ENCODE data around the gene OTX2.

Gene OTX2

DNA sequence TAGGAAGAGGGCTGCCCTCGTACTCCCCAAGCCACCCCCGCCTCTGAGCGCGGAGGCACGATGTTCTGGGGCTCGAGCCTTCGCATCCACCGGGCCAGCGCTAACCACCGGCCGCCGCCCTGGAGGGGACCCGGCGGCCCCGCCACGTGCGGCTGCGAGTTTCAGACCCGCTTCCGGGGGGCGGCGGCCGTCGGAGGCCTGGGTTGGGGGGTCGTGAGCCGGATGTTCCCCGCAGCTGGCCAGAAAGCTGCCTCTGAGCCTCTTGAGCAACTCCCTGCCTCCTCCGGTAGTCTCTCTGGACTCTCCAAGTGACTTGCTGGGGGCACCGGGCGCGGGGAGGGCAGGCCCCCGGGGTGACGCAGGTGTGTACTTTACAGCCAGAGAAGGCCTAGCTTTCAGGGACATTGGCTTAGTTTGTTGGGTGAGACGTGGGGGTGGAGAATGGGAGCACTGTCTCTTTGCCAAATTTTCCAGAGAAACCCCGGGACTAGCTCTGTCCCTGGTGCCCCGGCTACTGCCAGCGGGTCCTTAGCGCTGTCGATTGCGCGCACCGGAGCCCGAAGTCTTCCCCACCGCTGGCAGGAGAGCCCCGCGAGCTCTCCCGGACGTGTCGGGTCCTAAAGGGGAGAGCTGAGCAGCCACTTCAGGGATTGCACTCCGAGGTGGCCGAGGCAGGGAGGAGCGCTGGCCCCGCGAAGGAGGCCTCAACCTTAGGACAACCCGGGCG, 15.6 kb downstream of the OTX2 start:
- DNase-seq = no peak

DNA sequence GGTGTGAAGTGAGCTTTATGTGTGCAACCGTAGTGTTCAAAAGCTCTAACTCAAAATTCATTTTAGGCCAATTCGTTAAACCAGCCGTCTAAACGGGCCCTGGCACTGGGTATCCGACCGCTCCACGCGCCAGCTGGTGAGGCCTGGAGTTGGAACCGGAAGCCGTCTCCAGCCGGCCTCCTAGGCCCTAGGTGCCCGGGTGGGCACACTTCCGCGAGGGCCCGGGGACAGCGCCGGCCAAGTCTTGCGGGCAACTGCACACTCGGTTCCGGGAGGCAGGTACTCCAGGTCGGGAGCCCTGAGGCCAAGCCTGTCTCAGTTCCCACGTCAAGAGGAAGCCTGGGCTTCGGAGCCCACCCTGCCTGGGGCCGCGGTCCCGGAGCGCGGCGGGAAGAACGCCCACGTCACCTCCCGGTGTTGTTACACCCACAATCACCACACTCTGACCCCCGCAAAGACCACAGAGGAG, 16.2 kb downstream of the OTX2 start:
- DNase-seq = no peak

DNA sequence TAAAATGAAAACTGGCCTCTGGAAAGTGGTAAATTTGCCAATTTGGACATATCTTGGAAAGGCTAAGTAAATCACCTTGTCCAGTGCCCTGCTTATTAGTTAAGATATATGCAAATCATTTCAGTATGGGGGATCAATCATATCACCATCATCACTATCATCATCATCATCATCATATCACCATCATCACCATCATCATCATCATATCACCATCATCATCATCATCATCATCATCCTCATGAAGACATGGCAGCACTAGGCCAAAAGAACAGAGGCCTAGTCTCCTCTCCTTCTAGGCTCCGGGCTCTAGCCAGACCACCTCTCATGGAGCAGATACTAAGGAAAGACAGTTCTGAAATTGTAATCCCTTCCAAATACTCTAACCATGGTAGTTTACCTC, 20.3 kb downstream of the OTX2 start:
- no peak for DNase-seq

DNA sequence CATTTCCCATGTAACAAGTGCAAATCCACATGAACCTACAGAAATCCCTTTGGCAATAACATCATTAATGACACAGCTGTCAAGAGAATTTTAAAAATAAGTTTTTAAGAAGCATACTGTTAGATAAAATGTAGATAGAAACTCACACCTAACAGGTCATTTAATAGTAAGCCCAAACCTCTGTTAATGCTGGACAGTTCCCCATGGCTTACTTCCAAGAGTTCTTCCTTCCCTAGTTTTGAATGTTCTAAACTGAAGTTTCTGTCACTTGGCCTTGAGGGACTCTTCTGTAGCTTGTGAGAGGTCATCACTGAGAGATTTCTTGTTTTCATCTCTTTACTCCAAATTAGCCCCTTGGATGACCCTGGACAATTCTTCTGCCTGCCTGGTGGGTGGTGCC, 22.7 kb downstream of the OTX2 start:
- no peak for DNase-seq

DNA sequence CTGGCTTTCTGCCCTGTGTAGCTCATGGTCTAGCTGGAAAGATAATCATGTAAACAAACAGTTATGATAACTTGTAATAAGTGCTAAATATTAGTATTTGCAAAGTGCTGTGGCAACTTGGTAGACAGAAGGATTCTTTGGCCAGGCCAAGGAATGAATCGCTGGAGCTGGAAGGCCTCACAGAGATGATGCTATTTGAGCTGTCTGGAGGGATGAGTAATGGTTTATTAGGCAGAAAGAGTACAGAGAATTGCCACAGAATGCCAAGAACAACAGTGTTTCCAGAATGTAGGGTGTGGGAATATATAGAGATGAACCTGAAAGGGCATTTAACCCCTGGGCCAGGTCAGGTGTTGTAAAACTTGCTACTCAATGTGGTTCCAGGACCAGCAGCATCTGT, 27.6 kb downstream of the OTX2 start:
- DNase-seq = no peak

DNA sequence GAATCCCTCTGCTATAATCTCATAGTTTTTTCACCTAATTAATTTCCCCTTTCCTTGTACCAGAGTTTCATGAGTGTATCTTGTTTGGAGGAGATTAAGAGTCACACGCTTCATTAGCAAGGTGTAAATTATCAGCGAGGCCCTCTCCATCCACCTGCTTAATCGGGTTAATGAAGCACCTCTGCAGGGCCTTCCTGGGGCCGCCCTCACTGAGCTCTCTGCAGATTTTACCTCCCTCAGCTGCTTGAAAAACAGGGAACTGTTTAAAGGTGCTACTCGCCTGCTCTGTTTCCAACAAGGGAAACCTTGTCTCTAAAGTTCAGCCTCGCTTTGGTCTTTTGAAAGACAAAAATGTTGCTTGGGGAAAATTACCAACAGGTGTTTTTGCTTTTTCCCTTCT, 35.8 kb downstream of the OTX2 start:
- no peak for DNase-seq

DNA sequence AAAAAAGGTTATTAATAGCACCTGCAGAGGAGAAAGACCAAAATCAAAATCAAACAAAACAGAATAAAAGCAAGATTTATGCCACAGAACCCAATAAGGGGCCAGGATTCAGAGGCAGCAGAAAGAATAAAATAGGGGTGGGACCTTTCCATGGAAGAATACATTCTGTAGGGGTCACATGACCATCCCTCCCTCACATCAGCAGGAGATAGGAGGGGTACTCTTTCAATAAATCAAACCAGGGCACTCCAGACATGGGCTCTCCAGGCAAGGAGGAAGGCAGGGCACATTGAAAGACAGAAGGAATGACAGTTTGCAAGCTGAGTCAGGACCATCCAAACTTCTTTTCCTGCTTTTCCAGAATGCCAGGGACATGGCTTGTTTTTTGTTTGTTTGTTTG, 39.8 kb downstream of the OTX2 start:
- DNase-seq = no peak

DNA sequence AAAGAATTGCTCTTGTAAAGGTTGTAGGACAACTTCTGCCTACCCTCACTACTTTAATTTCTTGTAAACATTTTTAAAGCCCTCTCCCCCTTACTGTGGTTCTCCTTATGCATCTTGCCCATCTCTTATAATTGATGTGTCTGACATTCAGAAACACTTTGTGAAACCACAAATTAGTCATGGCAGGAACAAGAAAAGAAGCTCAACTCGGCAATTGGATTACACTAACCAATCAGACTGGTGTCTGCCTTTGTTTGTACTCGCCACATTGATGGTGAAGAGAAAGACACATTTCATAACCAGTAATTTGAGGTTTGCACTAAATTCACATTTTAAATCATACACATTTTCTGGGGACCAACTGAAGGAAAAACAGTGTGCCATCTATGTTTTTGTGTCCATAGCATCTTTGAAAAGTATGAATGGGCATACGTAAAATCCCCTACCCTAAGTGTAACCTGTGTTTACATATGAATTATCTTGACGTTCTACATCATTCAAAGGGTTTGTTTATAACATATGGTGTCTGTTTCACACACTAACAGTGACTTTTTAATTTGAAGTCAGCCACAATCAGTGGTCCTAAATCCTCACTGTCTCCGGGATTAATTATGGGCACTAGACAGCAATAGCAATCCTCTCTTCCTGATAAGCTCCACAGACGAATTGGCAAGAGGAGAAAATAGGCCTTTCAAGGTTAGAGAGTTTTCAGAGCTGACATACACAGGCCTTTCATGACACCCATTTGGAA, 49.9 kb downstream of the OTX2 start:
- DNase-seq = no peak

DNA sequence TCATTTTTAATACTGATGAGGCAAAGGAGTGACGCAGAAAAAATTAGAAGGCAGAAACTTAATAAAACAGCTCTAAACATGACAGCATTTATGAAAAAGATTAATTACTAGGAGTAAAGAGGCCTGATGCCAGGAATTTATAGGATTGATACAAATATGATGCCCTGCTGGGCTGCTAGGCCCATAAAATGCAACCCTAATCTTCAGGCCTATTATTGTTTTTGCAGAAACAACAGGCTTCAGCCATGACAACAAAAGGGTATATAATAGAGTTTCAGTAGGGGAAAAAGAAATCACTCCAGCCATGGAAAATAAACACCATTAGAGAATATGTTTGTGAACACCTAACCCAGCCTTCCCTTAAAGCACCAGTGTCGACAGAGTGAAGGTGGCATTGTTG, 50.6 kb downstream of the OTX2 start:
- no peak for DNase-seq

DNA sequence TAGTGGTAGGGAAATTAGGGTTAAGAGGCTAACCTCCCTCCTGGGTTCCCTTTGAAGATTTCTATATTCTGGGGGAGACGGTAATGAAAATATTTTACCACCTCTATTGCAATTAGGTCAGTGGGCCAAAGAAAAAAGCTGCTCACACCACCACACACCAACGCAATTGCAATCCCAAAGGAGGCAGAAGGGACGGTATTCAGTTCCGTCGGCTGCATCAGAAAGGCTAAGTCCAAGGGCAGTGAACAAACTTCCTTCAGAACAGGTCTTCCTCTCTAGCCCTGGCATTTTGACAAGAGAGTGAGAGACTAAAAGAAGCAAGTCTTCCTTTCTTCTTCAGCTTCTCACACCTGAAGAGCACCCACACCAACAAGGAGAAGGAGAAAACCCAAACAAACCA, 51.2 kb downstream of the OTX2 start:
- no peak for DNase-seq

DNA sequence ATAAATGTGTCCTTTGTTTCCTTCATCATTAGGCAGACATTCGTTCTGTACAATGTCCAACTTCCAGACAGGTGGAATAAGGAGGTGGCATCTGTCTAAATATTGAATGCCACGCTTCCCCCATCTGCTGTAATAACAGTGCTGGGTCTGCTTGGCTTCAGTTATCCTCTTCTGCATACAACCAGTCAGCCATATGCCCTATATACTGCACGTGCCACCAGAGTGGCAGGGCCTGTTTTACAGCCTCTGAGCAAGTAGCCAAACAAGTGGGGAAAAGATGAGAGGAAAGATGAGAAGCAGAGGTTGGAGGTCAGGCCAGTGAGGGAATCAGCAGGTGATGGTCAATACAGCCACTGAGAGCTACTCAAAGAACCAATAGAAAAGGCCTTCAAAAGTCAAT, 55.4 kb downstream of the OTX2 start:
- DNase-seq = no peak

DNA sequence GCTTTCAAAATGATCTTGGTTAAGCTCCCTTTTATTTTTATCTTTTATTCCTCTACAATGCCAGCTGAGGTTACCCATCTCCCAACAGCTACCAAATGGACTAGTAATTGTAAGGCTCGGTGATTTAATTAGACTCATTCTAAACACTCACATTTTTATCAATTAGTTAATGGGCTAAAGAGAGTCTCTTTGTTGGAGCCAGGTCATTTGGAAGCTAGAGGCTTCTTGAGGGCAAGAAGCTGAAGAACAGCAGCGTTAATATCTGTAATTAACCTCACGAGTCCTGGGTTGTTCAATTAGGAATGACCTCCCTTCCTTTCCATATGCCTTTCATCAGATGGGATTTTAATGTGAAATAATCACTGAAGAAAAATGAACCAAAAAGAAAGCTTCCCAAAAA, 56.9 kb downstream of the OTX2 start:
- DNase-seq = no peak

DNA sequence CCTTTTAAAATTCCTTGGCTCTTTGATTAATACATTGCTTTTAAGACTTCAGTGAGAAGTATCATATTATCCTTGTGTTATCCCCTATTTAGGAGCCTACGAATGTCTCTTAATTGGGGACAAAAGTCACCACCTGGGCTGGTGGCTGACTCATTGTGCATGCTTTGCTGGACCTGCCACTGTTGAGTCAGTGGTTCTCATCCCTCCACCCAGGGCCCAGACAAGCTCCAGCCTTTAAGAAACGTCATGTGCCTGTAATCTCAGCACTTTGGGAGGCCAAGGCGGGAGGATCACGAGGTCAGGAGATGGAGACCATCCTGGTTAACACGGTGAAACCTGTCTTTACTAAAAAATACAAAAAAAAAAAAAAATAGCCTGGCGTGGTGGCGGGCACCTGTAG, 57.9 kb downstream of the OTX2 start:
- DNase-seq = no peak

DNA sequence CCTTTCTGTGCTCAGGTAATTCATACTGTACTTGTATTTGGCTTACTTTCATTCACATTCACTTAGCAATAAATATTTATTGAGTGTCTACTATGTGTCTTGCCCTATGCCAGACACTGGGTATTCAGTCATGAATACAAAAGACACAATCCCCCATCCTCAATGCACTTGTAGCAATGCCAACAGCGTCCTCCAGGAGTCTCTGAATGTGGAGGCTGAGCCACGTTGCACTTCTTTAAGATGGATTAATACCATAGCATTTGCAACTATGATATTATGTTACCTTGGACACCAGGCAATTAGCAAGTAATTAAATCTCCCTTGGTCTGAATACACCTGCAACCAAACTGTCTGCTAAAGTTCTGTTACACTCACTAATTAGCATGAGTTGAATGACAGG, 58.8 kb downstream of the OTX2 start:
- no peak for DNase-seq
